ENCODE data around the gene MOCOS.

The MOCOS gene

DNA sequence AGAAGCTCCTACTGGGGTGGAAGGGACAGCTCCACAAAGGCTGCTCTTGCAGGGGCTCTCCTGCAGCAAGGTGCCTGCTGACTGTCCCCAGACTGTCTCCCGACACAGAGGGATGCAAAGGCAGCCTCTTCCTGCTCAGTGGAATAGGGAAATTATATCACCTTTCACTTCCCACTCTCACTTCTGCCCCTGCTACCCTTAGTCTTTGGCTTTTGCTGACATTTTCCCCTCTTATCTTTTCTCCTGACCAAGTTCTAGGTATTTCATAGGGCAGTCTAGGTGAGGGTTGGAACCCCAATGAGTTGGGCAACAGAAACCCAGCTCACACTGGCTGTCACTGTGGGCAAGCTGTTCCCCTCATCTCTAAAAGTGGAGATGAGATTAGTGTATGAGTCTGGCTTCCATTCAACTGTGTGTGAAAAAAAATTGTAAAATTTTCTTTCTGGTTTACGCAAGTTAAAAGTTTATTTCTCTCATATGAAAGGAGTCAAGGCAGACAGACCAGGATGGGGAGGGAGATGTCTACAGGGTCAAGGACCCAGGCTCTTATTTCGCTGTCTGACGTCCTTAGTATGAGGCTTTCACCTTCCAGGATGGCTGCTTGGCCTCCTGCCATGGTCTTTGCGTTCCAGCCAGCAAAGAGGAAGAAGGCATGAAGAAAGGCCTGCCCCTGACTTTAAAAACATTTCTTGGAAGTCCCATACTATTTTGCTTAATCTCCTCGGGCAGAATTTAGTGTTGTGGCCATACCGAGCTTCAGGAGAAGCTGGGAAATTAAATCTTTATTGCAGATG lies 7.5 kb upstream of the MOCOS start:
- H3K27me3 ChIP-seq (ENCODE audit: control insufficient read depth in 1 of 2, insufficient read depth in 2 of 2, low read length in 2 of 2) = no peaks in the 10 kb centered on the region
- H3K36me3 ChIP-seq (ENCODE audit: insufficient read depth, low read length) = peaks cover 27% of the 10 kb centered on the region
- no peak overlapping the region for H3K9ac ChIP-seq (ENCODE audit: low read length)
- peak overlapping the region in 1 of 2 donors; percentile 19 for H3K4me3 ChIP-seq (ENCODE audit: low read depth in 1 of 2, low read length in 2 of 2)
- peaks cover 12% of the 10 kb centered on the region for H3K4me1 ChIP-seq (ENCODE audit: insufficient read depth, low read length)
- peak overlapping the region; percentile 28 for H3K27ac ChIP-seq (ENCODE audit: low read depth, low read length)
- H3K9me3 ChIP-seq (ENCODE audit: low read length) = no peaks in the 10 kb centered on the region

DNA sequence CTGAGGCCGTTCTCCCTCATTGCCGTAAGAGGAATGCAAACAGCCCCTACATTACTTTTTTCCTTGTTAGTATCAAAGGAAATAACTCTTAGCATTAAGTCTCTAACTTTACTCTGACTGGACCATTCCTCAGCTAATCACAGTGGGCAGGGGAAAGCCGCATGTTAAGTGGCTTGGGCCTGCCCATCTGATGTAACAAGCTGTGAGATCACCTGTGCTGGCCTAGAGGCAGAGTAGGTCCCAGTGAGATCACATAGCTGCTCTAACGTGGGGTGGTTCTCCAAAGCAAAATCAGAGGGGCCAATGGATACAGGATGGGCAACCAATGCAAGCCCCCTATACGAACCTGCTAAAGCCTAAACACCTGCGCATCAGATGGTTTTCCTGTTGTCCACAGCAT lies 5.9 kb upstream of the MOCOS start:
- Histone ChIP-seq H3K27me3 (ENCODE audit: control insufficient read depth in 1 of 2, insufficient read depth in 2 of 2, low read length in 2 of 2) (no peaks in the 10 kb centered on the region), H3K36me3 (ENCODE audit: insufficient read depth, low read length) (peaks cover 11% of the 10 kb centered on the region), H3K9me3 (ENCODE audit: low read length) (no peaks in the 10 kb centered on the region), H3K9ac (ENCODE audit: low read length) (no peak overlapping the region), H3K27ac (ENCODE audit: low read depth, low read length) (no peak overlapping the region), H3K4me1 (ENCODE audit: insufficient read depth, low read length) (peaks cover 12% of the 10 kb centered on the region), H3K4me3 (ENCODE audit: low read depth in 1 of 2, low read length in 2 of 2) (no peak overlapping the region)

DNA sequence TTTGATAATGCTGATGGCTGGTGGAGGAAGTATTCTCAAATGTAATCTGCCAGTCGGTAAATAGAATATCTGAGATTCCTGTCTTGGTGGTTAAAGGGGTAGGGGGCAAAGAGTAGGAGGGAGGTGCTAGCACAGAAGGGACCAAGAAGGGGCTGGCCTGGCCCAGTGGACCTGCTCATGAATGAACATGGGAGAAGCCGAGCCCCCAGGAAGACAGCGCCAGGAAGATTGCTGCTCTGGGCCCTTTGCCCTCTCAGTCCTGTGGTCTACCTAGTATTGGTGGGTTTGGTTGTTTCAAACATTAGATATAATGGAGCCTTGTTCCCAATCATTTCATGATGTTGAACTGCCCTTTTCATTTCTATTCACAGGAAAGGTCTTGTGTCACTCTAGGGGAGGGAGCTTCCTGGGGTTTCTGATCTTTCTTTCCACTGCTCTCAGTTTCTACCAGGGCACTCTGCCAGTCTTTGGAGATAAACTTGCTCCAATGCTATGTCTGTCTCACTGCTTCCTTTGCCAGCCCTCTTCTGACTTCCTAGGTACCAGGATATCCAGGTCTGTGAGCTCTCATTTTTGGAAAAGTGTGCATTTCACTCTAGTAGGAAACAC lies 5.3 kb upstream of the MOCOS start:
- no peaks in the 10 kb centered on the region for H3K9me3 ChIP-seq (ENCODE audit: low read length)
- H3K27me3 ChIP-seq (ENCODE audit: control insufficient read depth in 1 of 2, insufficient read depth in 2 of 2, low read length in 2 of 2) = no peaks in the 10 kb centered on the region
- peaks cover 6% of the 10 kb centered on the region for H3K36me3 ChIP-seq (ENCODE audit: insufficient read depth, low read length)
- H3K4me1 ChIP-seq (ENCODE audit: insufficient read depth, low read length) = peaks cover 12% of the 10 kb centered on the region
- no peak overlapping the region for H3K4me3 ChIP-seq (ENCODE audit: low read depth in 1 of 2, low read length in 2 of 2)
- H3K9ac ChIP-seq (ENCODE audit: low read length) = no peak overlapping the region
- H3K27ac ChIP-seq (ENCODE audit: low read depth, low read length) = no peak overlapping the region

DNA sequence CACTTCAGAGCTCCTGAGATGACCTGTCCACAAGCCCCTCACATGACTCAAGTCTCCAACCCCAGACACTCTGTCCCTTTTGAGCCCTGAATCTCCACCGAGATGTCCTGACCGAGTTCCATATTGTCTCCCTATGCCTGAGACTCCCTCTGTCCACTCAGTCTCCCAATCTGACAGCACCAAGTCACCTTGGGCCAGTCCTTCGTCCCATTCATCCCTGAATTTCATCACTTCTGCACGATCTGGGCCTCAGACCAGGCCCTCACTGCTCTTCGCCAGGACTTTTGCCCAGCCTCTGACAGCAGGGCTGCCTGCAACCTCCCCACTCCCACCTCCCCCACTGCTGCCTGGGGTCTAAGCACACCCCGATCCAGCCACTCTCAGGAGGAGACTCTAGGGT lies 4.3 kb upstream of the MOCOS start:
- no peak overlapping the region for H3K27ac ChIP-seq (ENCODE audit: low read depth, low read length)
- no peaks in the 10 kb centered on the region for H3K9me3 ChIP-seq (ENCODE audit: low read length)
- H3K36me3 ChIP-seq (ENCODE audit: insufficient read depth, low read length) = no peaks in the 10 kb centered on the region
- no peak overlapping the region for H3K4me3 ChIP-seq (ENCODE audit: low read depth in 1 of 2, low read length in 2 of 2)
- H3K27me3 ChIP-seq (ENCODE audit: control insufficient read depth in 1 of 2, insufficient read depth in 2 of 2, low read length in 2 of 2) = no peaks in the 10 kb centered on the region
- no peak overlapping the region for H3K9ac ChIP-seq (ENCODE audit: low read length)
- H3K4me1 ChIP-seq (ENCODE audit: insufficient read depth, low read length) = peaks cover 13% of the 10 kb centered on the region

DNA sequence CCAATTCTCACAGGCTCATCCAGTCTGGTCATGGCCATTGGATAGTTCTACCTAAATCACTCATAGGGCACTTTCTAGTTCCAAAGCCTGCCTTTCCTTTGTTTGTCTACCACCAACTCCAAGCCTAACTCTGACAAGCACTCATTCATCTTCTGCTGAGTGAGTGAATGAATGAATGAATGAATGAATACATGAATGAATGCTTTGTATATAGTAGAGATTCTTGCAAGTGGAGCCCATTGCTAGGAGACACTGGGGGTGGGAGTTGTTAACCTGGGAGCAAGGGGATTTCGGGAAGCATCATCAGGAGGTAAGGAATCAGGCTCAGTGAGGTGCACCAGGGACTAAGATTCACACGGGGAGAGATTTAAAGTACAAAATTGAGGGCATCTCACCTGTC lies 3.3 kb upstream of the MOCOS start:
- Histone ChIP-seq H3K27me3 (ENCODE audit: control insufficient read depth in 1 of 2, insufficient read depth in 2 of 2, low read length in 2 of 2) (no peaks in the 10 kb centered on the region), H3K9me3 (ENCODE audit: low read length) (no peaks in the 10 kb centered on the region)

DNA sequence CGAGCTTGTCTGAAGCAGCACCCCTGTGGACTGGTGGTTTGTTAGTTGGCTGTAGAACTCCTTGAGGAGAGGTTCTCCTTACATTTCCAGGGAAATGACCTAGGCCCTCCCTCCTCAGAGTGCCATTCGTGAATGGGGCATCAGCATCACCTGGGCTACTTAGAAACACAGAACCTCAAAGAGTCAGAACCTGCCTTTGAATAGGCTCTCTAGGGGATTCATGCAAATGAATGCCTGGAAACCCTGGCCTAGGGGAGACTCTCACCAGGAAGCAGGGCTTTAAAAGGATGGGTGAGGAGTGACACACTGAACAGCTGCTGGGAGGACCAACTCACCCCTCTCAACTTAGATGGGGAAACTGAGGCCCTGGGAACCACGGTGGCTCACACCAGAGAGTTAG lies 2.1 kb upstream of the MOCOS start:
- Histone ChIP-seq H3K9ac (ENCODE audit: low read length) (no peak overlapping the region), H3K9me3 (ENCODE audit: low read length) (no peaks in the 10 kb centered on the region), H3K27me3 (ENCODE audit: control insufficient read depth in 1 of 2, insufficient read depth in 2 of 2, low read length in 2 of 2) (no peaks in the 10 kb centered on the region), H3K36me3 (ENCODE audit: insufficient read depth, low read length) (no peaks in the 10 kb centered on the region), H3K4me1 (ENCODE audit: insufficient read depth, low read length) (peaks cover 12% of the 10 kb centered on the region), H3K27ac (ENCODE audit: low read depth, low read length) (no peak overlapping the region), H3K4me3 (ENCODE audit: low read depth in 1 of 2, low read length in 2 of 2) (no peak overlapping the region)

More for the DNA sequence above, 3.3 kb upstream of the MOCOS start:
- no peak overlapping the region for H3K27ac ChIP-seq (ENCODE audit: low read depth, low read length)
- H3K9ac ChIP-seq (ENCODE audit: low read length) = no peak overlapping the region
- H3K4me1 ChIP-seq (ENCODE audit: insufficient read depth, low read length) = peaks cover 19% of the 10 kb centered on the region
- no peak overlapping the region for H3K4me3 ChIP-seq (ENCODE audit: low read depth in 1 of 2, low read length in 2 of 2)
- H3K36me3 ChIP-seq (ENCODE audit: insufficient read depth, low read length) = no peaks in the 10 kb centered on the region

DNA sequence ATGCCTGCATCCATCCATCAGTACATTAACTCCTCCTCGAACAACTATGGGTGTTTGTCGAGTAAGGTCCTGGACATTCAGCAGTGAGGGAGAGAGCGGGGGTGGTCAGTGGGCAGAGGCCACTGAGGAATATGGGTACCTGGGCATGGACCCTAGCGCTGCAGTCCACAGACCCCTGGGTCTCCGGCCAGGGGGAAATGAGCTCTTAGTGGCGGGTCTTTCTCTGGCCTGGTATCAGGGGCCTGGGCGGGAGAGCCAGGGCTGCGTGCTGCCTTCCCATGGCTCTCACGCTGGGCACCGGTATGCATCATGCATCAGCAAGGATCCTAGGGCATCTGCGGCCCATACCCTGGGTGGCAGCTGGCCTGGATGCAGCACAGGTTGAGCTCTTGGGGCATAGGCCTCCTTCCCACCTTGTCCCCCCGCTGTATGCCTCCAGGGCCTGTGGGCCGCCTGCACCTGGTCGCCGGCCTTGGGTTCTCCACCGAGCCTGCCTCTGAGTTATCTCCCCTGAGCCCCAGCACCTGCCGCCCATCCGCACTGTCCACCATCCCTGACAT lies 1.3 kb upstream of the MOCOS start:
- H3K9me3 ChIP-seq (ENCODE audit: low read length) = no peaks in the 10 kb centered on the region

DNA sequence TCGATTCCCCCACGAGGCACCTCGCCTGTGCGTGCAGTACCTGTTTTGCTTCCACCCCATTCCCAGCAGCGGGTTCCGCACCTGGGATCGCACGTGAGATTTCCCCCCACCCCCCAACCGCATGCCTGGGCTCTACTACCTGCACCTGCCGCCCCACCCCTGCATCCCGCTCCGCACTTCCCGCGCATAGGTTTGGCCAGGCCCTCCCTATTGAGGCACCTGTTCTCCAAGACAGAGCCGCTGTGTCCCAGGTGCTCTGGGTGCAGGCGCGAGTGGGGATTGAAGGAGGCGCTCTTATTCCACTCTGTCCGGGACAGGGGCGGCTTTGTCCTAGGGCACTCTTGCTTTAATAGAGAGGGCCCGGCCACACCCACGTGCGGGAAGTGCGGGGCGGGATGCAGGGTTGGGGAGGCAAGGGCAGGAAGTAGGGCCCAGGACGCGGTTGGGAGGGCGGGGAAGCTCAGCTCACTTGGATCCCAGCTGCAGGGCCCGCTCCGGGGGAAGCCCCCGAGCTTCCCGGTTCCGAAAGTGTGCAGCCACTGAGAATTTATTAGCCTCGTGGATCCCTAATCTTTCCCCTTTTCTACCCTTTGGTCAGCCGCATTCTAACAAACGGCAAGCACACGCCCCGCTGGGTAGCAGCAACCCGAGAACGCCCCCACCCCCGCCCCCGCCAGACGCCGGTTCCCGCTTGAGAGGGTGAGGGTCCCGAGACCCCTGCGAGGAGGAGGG lies 670 bp upstream of the MOCOS start:
- peak overlapping the region; percentile 33 for H3K27ac ChIP-seq (ENCODE audit: low read depth, low read length)

More for the DNA sequence above, 1.3 kb upstream of the MOCOS start:
- Histone ChIP-seq H3K4me3 (ENCODE audit: low read depth in 1 of 2, low read length in 2 of 2) (no peak overlapping the region), H3K9ac (ENCODE audit: low read length) (no peak overlapping the region), H3K36me3 (ENCODE audit: insufficient read depth, low read length) (no peaks in the 10 kb centered on the region), H3K4me1 (ENCODE audit: insufficient read depth, low read length) (peaks cover 6% of the 10 kb centered on the region), H3K27ac (ENCODE audit: low read depth, low read length) (no peak overlapping the region), H3K27me3 (ENCODE audit: control insufficient read depth in 1 of 2, insufficient read depth in 2 of 2, low read length in 2 of 2) (no peaks in the 10 kb centered on the region)

DNA sequence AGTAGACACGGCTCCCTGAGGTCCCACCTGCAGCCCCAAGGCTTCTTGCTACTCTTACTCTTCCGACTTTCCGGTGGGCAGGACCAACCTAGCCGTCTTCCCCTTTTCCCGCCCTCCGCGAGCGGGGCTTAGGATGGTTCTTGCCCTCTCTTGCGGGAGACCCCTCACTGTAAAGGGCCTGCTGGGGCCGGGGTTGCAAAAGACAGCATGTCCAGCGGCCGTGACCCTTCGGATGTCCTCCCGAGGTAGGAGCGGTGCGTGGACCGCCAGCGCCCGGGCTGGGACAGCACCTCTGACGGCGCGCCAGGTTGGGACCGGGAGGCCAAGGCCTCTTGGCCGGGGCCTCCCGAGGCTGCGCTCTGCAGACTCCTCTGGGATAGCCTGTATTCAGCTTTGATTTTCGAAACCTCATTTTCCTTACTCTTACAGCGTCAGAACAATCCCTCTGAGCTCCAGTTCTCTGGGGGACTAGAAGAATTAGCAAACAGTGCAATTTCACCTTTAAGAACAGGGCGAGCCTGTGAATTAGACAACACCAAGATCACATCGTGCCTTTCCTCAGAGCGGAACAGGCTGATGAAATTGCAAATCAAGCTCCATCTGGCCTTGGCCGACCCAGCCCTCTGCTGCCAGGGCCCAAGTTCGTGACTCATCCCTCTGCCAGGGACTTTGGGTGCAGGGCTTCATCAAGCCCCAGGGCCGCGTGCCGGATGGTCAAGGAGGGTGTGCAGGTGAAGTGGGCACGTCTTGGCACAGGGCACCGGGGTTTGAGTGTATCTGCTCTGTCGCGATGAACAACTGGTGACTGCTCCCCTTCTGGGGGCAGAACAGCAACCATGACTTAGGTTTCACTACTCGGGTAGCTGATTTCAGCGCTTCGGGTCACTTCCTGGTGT lies 777 bp downstream of the MOCOS start:
- Histone ChIP-seq H3K4me3 (ENCODE audit: low read depth in 1 of 2, low read length in 2 of 2) (peak overlapping the region; percentile 73 to 86), H3K9me3 (ENCODE audit: low read length) (no peaks in the 10 kb centered on the region), H3K9ac (ENCODE audit: low read length) (peak overlapping the region; percentile 24), H3K4me1 (ENCODE audit: insufficient read depth, low read length) (peaks cover 6% of the 10 kb centered on the region), H3K27ac (ENCODE audit: low read depth, low read length) (no peak overlapping the region), H3K27me3 (ENCODE audit: control insufficient read depth in 1 of 2, insufficient read depth in 2 of 2, low read length in 2 of 2) (no peaks in the 10 kb centered on the region), H3K36me3 (ENCODE audit: insufficient read depth, low read length) (no peaks in the 10 kb centered on the region)

More for the DNA sequence above, 670 bp upstream of the MOCOS start:
- no peaks in the 10 kb centered on the region for H3K27me3 ChIP-seq (ENCODE audit: control insufficient read depth in 1 of 2, insufficient read depth in 2 of 2, low read length in 2 of 2)
- H3K4me1 ChIP-seq (ENCODE audit: insufficient read depth, low read length) = peaks cover 6% of the 10 kb centered on the region
- peak overlapping the region; percentile 73 to 86 for H3K4me3 ChIP-seq (ENCODE audit: low read depth in 1 of 2, low read length in 2 of 2)
- no peaks in the 10 kb centered on the region for H3K9me3 ChIP-seq (ENCODE audit: low read length)
- H3K36me3 ChIP-seq (ENCODE audit: insufficient read depth, low read length) = no peaks in the 10 kb centered on the region
- H3K9ac ChIP-seq (ENCODE audit: low read length) = no peak overlapping the region

DNA sequence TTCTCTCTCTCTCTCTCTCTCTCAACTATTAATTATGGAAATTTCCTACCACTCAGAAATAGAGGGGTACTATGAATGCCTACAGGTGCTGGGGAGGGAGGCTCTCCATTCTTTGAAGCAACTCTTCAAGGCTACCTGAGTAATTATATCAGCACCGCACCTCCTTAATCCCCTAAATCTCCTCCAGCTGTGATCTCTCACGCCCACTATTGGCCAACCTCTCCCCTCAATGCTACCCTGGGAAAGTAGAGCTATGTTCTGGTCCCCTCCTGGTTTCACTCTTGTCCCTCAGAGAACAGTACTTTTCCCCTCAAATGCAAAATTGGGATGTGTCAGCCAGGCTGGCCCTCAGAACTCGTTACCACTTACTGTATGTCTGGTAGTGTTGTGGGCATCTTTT lies 1.6 kb downstream of the MOCOS start:
- H3K4me3 ChIP-seq (ENCODE audit: low read depth in 1 of 2, low read length in 2 of 2) = no peak overlapping the region
- H3K9me3 ChIP-seq (ENCODE audit: low read length) = no peaks in the 10 kb centered on the region
- no peaks in the 10 kb centered on the region for H3K36me3 ChIP-seq (ENCODE audit: insufficient read depth, low read length)
- H3K27me3 ChIP-seq (ENCODE audit: control insufficient read depth in 1 of 2, insufficient read depth in 2 of 2, low read length in 2 of 2) = no peaks in the 10 kb centered on the region
- H3K9ac ChIP-seq (ENCODE audit: low read length) = no peak overlapping the region
- H3K27ac ChIP-seq (ENCODE audit: low read depth, low read length) = no peak overlapping the region
- peaks cover 6% of the 10 kb centered on the region for H3K4me1 ChIP-seq (ENCODE audit: insufficient read depth, low read length)
